Stimulated activated naive CD8-positive, alpha-beta T cell treated with anti-CD3 and anti-CD28 coated beads, Interleukin-15, amount 100 ng/mL, for 72 hours (primary cell): Measurements from ENCODE around the gene DNAAF8.
A peak's percentile ranks its signal among the peaks of the same experiment; 100 is the strongest.
"Not testable (repeated sequence)": the region's sequence is repeated elsewhere in the genome, so short reads cannot be mapped to it uniquely, and the experiment has no call there.

Experiments used
- ATAC-seq: fragments of 150-1000 bp; cut with Tn5 transposase; 2 replicates; pipeline ENCODE4 v1.10.0; 2021; ENCODE audit warnings: mild to moderate bottlenecking, moderate library complexity
- DNase-seq, 2 donors: peaks; one replicate each; pipeline ENCODE4 v3.0.0; 2021 to 2022
- H3K27ac Mint-ChIP-seq, 2 donors: one replicate each; pipeline ENCODE4 v1.8.0; 2022; ENCODE audit warnings: mild to moderate bottlenecking in 2 of 2, mixed read lengths in 2 of 2, moderate library complexity in 2 of 2
- H3K27me3 Mint-ChIP-seq: one replicate; pipeline ENCODE4 v1.8.0; 2022; ENCODE audit warnings: mixed read lengths
- H3K4me1 Mint-ChIP-seq: one replicate; pipeline ENCODE4 v1.8.0; 2022; ENCODE audit warnings: mild to moderate bottlenecking, mixed read lengths
- H3K4me3 Mint-ChIP-seq, 2 donors: one replicate each; pipeline ENCODE4 v1.8.0; 2022; ENCODE audit warnings: mild to moderate bottlenecking in 2 of 2, mixed read lengths in 2 of 2, moderate library complexity in 1 of 2
- H3K9me3 Mint-ChIP-seq, 2 donors: one replicate each; pipeline ENCODE4 v1.8.0; 2022; ENCODE audit warnings: mixed read lengths in 2 of 2

DNAAF8 gene

DNA sequence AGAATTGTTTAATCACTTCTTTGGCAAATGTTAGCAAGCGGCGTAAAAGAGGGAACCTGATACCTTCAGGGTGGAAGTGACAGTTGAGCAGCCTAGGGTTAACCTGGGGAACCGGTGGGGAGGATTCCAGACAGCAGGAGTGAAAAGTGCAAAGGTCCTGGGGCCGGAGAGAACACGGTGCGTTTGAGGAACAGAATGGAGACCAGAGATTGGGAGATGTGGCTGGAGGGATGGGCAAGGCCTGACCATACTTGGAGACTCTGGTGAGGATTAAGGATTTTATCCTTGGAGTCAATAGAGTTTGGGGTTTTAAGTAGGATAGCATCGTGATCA lies 34.9 kb downstream of the DNAAF8 start:
- Mint-ChIP-seq H3K27me3 (no peaks in the 10 kb centered on the region), H3K27ac (no peak overlapping the region), H3K4me1 (peaks cover 37% of the 10 kb centered on the region), H3K4me3 (peak overlapping the region in 1 of 2 donors; percentile 94), H3K9me3 (no peaks in the 10 kb centered on the region)
- ATAC-seq (no peak), DNase-seq (no peak)

DNA sequence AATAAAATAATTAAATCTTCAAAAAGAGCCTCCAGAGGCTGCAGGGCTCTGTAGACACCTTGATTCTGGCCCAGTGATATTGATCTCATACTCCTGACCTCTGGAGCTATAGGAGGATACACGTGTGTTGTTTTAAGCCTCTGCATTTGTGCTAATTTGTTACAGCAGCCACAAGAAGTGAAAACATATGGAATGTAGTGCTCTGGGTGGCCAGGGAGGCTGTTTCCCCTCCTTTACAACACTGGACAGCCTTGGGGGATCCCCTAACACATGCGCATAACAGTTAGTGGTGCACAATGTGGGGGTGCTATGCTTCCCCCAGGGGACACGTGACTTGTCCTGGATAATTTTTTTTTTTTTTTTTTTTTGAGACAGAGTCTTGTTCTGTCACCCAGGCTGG lies 37.3 kb downstream of the DNAAF8 start:
- DNase-seq (no peak), ATAC-seq (no peak)
- Mint-ChIP-seq H3K27me3 (no peaks in the 10 kb centered on the region), H3K9me3 (no peaks in the 10 kb centered on the region), H3K4me1 (peaks cover 24% of the 10 kb centered on the region), H3K4me3 (no peak overlapping the region), H3K27ac (no peak overlapping the region)

DNA sequence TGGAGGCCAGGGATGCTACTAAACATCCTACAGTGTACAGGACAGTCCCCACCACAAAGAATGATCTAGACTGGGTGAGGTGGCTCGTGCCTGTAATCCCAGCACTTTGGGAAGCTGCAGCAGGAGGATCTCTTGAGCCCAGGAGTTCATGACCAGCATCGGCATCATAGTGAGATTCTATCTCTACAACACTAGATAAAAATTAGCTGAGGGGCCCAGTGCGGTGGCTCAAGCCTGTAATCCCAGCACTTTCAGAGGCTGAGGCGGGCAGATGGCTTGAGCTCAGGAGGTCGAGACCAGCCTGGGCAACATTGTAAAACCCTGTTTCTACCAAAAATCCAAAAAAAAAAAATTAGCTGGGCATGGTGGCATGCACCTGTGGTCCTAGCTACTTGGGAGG lies 38.0 kb downstream of the DNAAF8 start:
- peaks cover 22% of the 10 kb centered on the region for H3K4me1 Mint-ChIP-seq
- H3K27ac Mint-ChIP-seq, result no peak overlapping the region
- H3K27me3 Mint-ChIP-seq, result no peaks in the 10 kb centered on the region
- no peak for DNase-seq
- no peaks in the 10 kb centered on the region for H3K9me3 Mint-ChIP-seq
- H3K4me3 Mint-ChIP-seq, result no peak overlapping the region
- ATAC-seq, result no peak

DNA sequence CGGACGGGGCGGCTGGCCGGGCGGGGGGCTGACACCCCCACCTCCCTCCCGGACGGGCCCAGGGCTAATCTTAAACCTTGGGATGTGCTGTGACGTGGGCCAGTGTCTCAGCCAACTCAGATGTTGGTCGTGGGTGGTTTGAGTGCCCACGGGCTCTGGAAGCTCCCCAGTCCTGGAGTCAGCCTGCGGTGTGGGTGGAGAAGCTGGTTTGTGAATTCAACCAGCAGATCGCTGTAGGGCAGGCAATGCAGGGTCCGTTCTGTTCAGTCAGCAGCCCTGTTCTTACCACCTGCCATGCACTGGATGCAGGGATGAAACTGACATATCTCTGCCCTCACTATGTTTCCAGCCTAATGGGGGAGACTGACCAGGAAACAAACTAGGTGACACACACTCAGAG lies 40.7 kb downstream of the DNAAF8 start:
- no peak for DNase-seq
- H3K9me3 Mint-ChIP-seq, result no peaks in the 10 kb centered on the region
- ATAC-seq, result peak; percentile 43
- no peak overlapping the region for H3K4me3 Mint-ChIP-seq
- H3K27ac Mint-ChIP-seq, result no peak overlapping the region
- H3K4me1 Mint-ChIP-seq, result no peaks in the 10 kb centered on the region
- no peaks in the 10 kb centered on the region for H3K27me3 Mint-ChIP-seq

DNA sequence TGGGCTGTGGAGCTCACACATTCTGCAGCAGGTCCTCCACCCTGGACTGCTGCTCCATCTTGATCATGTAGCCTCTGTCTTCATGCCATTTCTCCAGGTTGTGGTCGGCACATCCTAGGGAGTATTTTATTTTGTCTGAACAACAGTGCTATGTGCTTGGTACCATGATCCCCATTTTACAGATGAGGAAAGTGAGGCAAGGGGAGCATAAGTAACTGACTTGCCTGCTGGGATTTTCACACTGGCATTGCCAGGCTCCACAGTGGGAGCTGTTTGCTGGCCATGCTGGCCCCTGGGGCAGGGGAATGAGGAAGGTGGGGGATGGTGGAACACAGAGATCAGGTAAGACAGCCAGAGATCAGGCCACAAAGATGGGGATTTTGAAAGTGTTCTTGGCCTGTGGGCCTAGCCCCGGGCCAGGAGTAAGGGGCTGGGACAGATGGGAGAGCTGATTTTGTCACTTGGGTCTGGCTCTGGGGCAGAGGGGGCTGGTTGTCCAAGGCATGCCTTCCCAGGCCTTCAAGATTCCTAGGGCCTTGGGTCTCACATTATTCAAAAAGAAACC lies 41.9 kb downstream of the DNAAF8 start:
- H3K4me1 Mint-ChIP-seq, result no peaks in the 10 kb centered on the region
- H3K9me3 Mint-ChIP-seq, result no peaks in the 10 kb centered on the region
- no peaks in the 10 kb centered on the region for H3K27me3 Mint-ChIP-seq
- no peak overlapping the region for H3K4me3 Mint-ChIP-seq
- DNase-seq, result no peak
- H3K27ac Mint-ChIP-seq, result no peak overlapping the region
- no peak for ATAC-seq

DNA sequence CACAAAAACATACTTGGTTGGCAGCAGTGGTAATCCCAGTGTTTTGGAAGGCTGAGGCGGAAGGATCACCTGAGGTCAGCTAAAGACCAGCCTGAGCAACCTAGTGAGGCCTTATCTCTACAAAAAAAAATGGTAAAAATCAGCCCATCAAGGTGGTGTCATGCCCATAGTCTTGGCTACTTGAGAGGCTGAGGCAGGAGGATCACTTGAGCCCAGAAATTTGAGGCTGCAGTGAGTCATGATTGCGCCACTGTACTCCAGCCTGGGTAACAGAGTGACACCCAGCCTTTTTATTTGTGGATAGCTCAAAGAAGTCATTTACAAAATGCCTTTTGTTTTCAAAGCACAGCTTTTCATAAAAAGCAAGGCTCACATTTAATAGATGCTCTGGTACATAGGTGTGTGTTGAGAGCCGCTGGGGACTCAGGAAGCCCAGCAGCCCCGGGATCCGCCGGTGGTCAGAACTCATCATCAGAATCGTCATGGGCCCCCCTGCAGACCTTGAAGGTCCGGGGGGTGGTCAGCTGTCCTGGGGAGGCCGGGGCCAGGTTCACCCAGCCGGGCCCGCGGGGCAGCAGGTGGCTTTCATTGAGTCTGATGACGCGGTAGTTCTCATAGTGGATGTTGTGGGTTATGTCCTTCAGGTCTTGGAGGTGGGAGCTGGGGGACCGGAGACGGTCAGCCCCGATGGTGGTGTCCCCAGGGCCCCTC lies 43.2 kb downstream of the DNAAF8 start:
- DNase-seq, result no peak
- Mint-ChIP-seq H3K9me3 (no peaks in the 10 kb centered on the region), H3K4me3 (no peak overlapping the region), H3K27me3 (no peaks in the 10 kb centered on the region), H3K27ac (no peak overlapping the region), H3K4me1 (no peaks in the 10 kb centered on the region)
- no peak for ATAC-seq

DNA sequence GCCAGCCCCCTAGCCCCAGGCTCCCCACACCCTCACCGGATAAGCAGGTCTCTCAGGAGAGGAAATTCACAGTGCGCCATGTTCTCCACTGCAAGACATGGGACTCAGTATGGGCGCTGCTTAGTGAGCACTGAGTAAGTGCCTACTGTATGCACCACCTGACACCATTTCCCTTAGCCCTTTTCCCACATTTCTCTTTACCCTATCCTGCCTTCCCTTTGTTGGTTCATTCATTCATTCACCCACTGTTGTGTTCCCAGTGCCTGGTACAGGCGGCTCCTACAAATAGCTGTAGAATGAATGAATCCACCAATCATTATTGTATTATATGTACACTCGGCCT lies 43.7 kb downstream of the DNAAF8 start:
- Mint-ChIP-seq H3K4me3 (no peak overlapping the region), H3K9me3 (no peaks in the 10 kb centered on the region), H3K4me1 (no peaks in the 10 kb centered on the region), H3K27ac (no peak overlapping the region), H3K27me3 (no peaks in the 10 kb centered on the region)
- no peak for DNase-seq
- no peak for ATAC-seq

DNA sequence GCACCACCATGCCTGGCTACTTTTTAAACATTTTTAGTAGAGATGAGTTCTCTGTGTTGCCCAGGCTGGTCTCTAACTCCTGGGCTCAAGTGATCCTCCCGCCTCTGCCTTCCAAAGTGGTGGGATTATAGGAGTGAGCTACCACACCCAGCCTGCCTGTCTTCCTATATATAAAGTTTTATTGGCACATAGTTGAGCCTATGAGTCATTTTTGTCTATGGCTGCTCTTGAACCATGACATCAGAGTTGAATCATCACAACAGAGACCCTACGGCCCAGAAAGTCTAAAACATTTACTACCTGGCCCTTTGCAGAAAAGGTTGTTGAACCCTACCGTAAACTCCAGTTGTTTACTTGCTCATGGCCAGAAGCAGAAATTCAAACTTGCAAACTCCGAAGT lies 45.9 kb downstream of the DNAAF8 start:
- DNase-seq, result no peak
- Mint-ChIP-seq H3K27me3 (no peaks in the 10 kb centered on the region), H3K4me1 (no peaks in the 10 kb centered on the region), H3K9me3 (no peaks in the 10 kb centered on the region), H3K27ac (no peak overlapping the region), H3K4me3 (no peak overlapping the region)
- ATAC-seq, result no peak

DNA sequence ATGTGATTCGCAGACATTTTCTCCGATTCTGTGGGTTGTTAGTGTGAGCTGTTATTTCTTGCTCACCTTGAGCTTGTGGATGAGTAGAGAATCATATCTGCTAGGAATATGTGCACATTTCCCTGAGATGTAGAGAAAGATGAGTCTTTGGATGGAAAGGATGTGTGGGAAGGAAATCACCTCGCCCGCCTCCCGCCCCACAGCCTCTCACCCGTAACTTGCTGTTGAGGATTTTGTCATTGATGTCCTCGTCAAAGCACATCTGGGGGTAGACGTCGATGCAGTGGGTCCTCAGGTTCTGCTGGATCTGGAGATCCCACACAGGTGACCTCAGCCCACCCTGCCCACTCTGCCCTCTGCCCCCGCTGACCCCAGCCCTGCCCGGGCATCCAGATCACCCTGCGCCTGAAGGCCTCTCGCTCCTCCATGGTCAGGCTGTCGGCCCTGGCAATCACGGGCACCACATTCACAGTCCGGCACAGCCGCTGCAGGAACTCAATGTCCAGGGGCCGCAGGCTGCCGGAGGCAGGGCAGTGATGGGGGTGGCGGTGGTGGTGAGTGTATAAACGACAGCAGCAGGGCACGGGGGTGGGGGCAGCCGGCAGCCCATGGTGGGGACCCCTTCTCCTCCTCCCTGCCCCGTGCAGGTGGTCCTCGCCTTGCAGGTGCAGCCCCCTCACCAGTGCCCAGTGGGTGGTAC lies 49.1 kb downstream of the DNAAF8 start:
- Mint-ChIP-seq H3K27ac (no peak overlapping the region), H3K4me1 (no peaks in the 10 kb centered on the region), H3K9me3 (no peaks in the 10 kb centered on the region), H3K4me3 (no peak overlapping the region), H3K27me3 (no peaks in the 10 kb centered on the region)
- DNase-seq (no peak), ATAC-seq (peak; percentile 26)

DNA sequence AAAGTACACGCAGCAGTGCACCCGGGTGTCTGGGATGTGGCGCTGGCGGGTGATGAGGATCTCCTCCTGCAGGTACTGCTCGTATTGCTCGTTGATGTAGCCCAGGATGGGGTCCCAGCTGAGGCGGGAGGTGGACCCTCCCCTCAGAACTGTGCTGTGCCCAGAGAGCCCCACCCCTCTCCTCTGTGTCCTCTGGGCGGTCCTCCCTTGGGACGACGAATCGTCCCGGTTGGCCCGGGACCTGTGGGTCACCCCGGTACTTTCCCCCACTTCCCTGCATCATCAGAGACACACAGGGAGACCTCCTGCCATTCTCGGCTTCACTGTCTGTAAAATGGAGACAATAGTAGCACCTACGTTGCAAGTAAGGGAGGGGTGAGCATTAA lies 49.6 kb downstream of the DNAAF8 start:
- no peaks in the 10 kb centered on the region for H3K9me3 Mint-ChIP-seq
- H3K27me3 Mint-ChIP-seq, result no peaks in the 10 kb centered on the region
- no peaks in the 10 kb centered on the region for H3K4me1 Mint-ChIP-seq
- peak overlapping the region; percentile 33 to 89 for H3K27ac Mint-ChIP-seq
- no peak overlapping the region for H3K4me3 Mint-ChIP-seq
- DNase-seq (no peak), ATAC-seq (peak; percentile 37)

DNA sequence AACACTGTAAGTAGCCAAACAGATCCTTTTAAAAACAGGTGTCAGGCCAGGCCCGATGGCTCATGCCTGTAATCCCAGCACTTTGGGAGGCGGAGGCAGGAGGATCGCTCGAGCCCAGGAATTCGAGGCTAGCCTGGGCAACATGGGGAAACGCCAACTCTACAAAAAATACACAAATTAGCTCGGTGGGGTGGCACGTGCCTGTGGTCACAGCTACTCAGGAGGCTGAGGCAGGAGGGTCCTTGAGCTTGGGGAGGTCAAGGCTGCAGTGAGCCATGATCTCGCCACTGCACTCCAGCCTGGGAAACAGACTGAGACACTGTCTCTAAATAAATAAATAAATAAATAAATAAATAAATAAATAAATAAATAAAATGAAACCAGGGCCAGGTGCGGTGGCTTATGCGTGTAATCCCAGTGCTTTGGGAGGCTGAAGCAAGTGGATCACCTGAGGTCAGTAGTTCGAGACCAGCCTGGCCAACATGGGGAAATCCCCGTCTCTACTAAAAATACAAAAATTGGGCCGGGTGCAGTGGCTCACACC lies 50.2 kb downstream of the DNAAF8 start:
- not testable (repeated sequence) for H3K9me3 Mint-ChIP-seq, ATAC-seq, DNase-seq, H3K4me1 Mint-ChIP-seq, H3K4me3 Mint-ChIP-seq, H3K27me3 Mint-ChIP-seq
- H3K27ac Mint-ChIP-seq, result peak overlapping the region in 1 of 2 donors; percentile 89

DNA sequence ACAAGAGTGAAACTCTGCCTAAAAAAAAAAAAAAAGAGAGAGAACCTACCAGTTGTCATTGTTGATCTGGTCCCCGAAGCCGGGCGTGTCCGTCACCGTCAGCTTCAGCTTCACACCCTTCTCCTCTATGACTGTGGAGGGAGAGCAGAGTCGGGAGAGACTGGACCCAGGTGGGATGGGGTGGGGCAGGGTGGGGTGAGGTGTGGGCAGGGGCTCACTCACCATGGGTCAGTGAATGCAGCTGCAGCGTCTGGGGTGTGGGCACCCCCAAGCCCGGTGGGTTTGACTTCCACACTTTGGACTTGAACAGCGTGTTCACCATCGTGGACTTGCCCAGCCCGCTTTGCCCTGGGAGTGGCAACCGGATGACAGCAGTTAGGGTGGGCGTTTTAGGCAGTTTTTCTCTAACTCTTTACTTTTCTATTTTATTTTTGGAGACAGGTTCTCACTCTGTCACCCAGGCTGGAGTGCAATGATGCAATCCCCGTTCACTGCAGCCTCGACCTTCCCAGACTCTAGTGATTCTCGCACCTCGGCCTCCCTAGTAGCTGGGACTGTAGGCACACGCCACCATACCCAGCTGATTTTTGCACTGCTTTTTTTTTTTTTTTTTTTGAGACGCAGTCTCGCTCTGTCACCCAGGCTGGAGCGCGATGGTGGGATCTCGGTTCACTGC lies 51.6 kb downstream of the DNAAF8 start:
- Mint-ChIP-seq H3K4me1 (peaks cover 3% of the 10 kb centered on the region), H3K4me3 (no peak overlapping the region), H3K27ac (no peak overlapping the region), H3K27me3 (no peaks in the 10 kb centered on the region), H3K9me3 (no peaks in the 10 kb centered on the region)
- DNase-seq (no peak), ATAC-seq (no peak)

DNA sequence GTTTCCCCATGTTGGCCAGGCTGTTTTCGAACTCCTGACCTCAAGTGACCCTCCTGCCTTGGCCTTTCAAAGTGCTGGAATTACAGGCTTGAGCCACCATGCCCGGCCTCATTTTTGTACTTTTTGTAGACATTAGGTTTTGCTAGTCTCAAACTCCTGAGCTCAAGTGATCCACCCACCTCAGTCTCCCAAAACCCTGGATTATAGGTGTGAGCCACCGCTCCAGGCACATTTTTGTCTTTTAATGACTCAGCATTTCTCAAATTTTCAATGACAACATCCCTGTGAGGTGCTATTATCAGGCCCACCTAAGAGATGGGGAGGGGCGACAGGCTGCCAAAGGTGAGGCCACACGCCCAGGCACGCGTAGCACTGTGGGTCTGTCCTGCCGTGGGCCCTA lies 52.7 kb downstream of the DNAAF8 start:
- Mint-ChIP-seq H3K27me3 (no peaks in the 10 kb centered on the region), H3K9me3 (no peaks in the 10 kb centered on the region), H3K4me1 (peaks cover 6% of the 10 kb centered on the region), H3K4me3 (no peak overlapping the region), H3K27ac (no peak overlapping the region)
- DNase-seq, result no peak
- no peak for ATAC-seq

DNA sequence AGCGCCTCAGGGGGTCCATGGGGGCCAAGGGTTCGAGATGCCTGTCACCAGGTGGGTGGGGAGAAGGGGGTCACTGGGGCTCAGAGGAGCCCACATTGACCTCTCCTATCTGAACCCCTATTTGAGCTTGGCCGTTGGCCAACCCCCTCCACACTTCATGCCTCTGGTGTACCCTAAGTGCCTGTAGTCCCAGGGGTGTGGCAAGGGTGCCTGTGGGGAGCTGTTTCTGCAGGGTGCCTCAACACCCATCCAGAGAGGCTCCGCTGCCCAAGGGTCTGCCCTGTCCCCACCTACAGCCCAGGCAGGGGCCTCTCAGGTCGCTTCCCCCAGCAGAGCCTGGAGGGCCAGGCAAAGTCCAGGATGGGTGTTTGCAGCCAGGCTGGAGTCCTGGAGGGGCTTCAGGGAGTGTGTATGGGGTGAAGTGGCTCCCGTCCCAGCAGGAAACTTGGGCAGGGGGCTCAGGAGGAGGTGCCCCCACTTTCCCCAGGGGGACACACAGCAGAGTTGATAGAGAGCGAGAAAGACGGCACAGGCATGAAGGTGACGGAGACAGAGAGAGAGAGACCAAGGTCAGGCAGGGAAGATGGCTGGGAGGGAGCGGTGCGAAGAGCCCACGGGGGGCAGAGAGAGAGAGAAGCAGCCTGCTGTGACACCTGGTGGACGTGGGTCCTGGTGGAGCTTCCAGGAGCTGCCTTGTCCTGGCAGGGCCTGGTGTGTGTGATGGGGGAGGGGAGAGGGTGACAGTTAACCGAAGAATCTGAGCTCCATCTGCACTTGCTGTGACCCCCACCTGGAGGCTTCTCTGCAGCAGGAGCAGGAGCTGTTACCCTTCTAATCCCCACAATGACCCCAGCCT lies 53.5 kb downstream of the DNAAF8 start, which contains the start of gene SEPTIN12:
Gene SEPTIN12 (minus strand): TSS at position 719 of the 856 bp plus-strand sequence. CDS start 700 bp downstream, at position 19.
- ATAC-seq (peak; percentile 33), DNase-seq (no peak)
- no peak within 1 kb of the TSS for H3K4me3 Mint-ChIP-seq
- no peaks in the 10 kb centered on the region for H3K27me3 Mint-ChIP-seq
- no peaks in the 10 kb centered on the region for H3K9me3 Mint-ChIP-seq
- H3K27ac Mint-ChIP-seq, result no peak within 1 kb of the TSS
- peaks cover 6% of the 10 kb centered on the region for H3K4me1 Mint-ChIP-seq

DNA sequence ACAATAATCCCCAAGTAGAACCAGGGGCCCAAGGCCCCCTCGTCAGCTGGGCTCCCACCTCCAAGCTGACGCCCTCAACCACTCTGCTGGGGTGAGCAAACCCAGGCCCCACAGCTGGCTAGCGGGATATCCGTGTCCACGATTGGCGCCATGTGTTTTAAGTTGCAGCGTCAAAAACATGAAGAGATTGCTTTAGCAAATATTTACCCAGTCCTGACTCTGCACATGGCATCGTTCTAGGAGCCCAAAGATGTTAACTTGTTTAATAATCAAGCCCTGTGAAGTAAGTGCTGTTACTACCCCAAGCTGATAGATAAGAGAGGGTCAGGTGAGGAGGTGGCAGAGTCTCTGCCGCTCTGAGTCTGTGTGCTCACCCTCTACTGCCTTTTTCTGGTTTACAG lies 54.2 kb downstream of the DNAAF8 start:
- no peak for DNase-seq
- H3K9me3 Mint-ChIP-seq, result no peaks in the 10 kb centered on the region
- ATAC-seq, result no peak
- peaks cover 6% of the 10 kb centered on the region for H3K4me1 Mint-ChIP-seq
- H3K4me3 Mint-ChIP-seq, result no peak overlapping the region
- no peaks in the 10 kb centered on the region for H3K27me3 Mint-ChIP-seq
- no peak overlapping the region for H3K27ac Mint-ChIP-seq
